Tibial nerve (tissue), 4 donors: Measurements from ENCODE around the gene ITGA11.

ENCODE experiments used
- CTCF ChIP-seq, 5 experiments: fragments of 200-600 bp in 3 of 5; fragments of 450-650 bp in 2 of 5; sonication (generic) in 3 of 5; IDR thresholded peaks; one replicate each; pipeline ENCODE4 v1.5.1; 2016 to 2019; ENCODE audit warnings: antibody characterized with exemption in 5 of 5, mild to moderate bottlenecking in 3 of 5, moderate library complexity in 2 of 5
- EP300 ChIP-seq, 2 donors: sonication (generic); formaldehyde crosslinking; IDR thresholded peaks; one replicate each; pipeline ENCODE4 v1.6.1; 2017; ENCODE audit warnings: antibody characterized with exemption in 2 of 2, mild to moderate bottlenecking in 1 of 2
- POLR2A ChIP-seq, 2 donors: fragments of 450-650 bp; IDR thresholded peaks; one replicate each; pipeline ENCODE4 v1.6.1; 2017; ENCODE audit warnings: antibody characterized with exemption in 2 of 2, mild to moderate bottlenecking in 2 of 2, moderate library complexity in 2 of 2

- TF ChIP-seq POLR2A (IDR thresholded peaks at IDR 0.05) (no peak), CTCF (IDR thresholded peaks at IDR 0.05) (no peak), EP300 (IDR thresholded peaks at IDR 0.05) (no peak)
Observed at GRCh38 chr15:68430471-68431036, 1.4 kb downstream of the ITGA11 start.
